Measurements from ENCODE around the gene NUDT2. TPM values are rescaled to one million over a fixed set of nuclear protein-coding genes. Genes with fewer than 3 reads are reported as not detected.
A peak's percentile ranks its signal among the peaks of the same experiment; 100 is the strongest.

Gene NUDT2
- total and polyA plus RNA-seq, 7 donors: 14.7 to 31.0 (median 19.6) TPM

DNA sequence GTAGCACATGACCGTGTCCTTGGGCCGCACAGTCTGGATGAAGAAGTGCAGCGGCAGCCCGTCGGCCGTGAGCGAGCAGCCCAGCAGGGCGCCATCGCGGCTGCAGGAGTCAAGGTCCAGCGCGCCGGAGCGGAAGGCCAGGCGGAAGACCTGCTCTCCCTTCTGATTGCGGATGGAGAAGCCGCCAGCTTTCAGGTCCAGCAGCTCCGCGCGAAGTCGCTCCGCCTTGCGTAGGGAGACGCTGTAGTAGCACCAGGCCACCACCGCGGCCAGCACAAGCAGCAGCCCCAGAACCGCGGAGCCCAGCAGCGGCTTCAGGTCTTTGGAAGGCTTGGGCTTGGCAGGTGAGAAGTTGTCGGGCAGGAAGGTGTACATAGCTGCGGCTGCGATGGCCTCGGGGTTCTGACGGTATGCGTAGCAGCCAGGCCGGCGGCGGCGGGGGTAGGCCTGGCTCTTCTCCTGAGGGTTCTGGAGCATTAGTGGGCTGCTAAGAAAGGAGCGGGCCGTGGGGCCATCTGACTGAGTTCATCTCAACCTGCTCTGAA lies 43.2 kb downstream of the NUDT2 start:
- peaks cover 32% of the 10 kb centered on the region for H3K4me1 ChIP-seq
- peaks cover 0 to 28% of the 10 kb centered on the region in 2 donors for H3K36me3 ChIP-seq (ENCODE audit: insufficient read depth in 1 of 2, low read depth in 1 of 2)
- DNase-seq: no peak
- ATAC-seq: no peak
- TF ChIP-seq, protein P1, sequence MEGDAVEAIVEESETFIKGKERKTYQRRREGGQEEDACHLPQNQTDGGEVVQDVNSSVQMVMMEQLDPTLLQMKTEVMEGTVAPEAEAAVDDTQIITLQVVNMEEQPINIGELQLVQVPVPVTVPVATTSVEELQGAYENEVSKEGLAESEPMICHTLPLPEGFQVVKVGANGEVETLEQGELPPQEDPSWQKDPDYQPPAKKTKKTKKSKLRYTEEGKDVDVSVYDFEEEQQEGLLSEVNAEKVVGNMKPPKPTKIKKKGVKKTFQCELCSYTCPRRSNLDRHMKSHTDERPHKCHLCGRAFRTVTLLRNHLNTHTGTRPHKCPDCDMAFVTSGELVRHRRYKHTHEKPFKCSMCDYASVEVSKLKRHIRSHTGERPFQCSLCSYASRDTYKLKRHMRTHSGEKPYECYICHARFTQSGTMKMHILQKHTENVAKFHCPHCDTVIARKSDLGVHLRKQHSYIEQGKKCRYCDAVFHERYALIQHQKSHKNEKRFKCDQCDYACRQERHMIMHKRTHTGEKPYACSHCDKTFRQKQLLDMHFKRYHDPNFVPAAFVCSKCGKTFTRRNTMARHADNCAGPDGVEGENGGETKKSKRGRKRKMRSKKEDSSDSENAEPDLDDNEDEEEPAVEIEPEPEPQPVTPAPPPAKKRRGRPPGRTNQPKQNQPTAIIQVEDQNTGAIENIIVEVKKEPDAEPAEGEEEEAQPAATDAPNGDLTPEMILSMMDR (IDR thresholded peaks at IDR 0.05): no peak
- H3K9me3 ChIP-seq: no peaks in the 10 kb centered on the region
- WGBS, 3 donors: 82 to 88% (median 86%) methylated on average over 40 to 41 of the region's 41 CpGs
- no peak overlapping the region for H3K27ac ChIP-seq
- intact Hi-C loops (cut with DNase I): loop anchor here in 1 of 2 donors (2.0 kb wide), 1 partner anchor 34 kb away; no protein-coding TSS in a partner anchor
- H3K27me3 ChIP-seq (ENCODE audit: insufficient read depth in 3 of 3, low read length in 2 of 3): no peaks in the 10 kb centered on the region
- H3K4me3 ChIP-seq: no peak overlapping the region

DNA sequence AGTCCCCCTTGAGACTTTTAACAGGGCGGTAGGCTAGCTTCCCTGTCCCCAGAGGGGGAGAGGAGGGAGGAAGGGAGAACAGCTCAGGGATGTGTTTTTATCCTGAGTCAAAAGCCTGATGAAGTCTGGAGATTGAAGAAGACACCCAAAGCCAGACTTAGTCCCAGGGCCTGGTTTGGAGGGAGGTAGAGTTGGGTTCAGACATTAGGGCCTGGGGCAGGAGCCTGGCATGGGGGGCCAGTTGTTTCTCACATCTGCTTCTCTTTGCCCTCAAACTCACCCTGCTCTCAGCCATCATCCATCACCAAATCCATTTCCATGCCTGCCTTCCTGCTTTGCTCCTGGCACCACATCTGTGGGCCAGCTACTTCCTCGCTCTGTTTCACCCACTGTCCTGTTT lies 44.4 kb downstream of the NUDT2 start:
- DNase-seq: no peak
- H3K27ac ChIP-seq: peak overlapping the region; percentile 78
- H3K4me3 ChIP-seq: no peak overlapping the region
- H3K9me3 ChIP-seq: no peaks in the 10 kb centered on the region
- no peaks in the 10 kb centered on the region for H3K27me3 ChIP-seq (ENCODE audit: insufficient read depth in 3 of 3, low read length in 2 of 3)
- H3K4me1 ChIP-seq: peaks cover 32% of the 10 kb centered on the region
- TF ChIP-seq, protein P1 (IDR thresholded peaks at IDR 0.05): no peak
- peaks cover 0 to 28% of the 10 kb centered on the region in 2 donors for H3K36me3 ChIP-seq (ENCODE audit: insufficient read depth in 1 of 2, low read depth in 1 of 2)
- no peak for ATAC-seq
- WGBS, 3 donors: 65 to 97% (median 74%) methylated on average over 2 of the region's 2 CpGs
- intact Hi-C loops (cut with DNase I): loop anchor here in 1 of 2 donors (2.0 kb wide), 1 partner anchor 35 kb away; no protein-coding TSS in a partner anchor

DNA sequence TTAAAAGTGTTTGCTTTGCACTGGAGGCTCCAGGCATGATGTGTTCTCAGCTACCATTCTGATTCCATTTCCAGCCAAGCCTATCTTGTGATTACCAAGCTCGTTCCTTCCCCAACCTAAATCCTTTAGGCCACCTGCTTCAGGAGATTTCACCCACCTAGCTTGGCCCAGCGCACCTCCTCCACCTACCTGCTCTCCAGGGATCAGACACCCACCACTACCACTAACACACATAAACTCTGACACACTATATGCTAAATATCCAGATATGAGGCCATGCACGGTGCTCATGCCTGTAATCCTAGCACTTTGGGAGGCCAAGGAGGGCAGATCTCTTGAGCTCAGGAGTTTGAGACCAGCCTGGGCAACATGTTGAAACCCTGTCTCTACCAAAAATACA lies 45.0 kb downstream of the NUDT2 start:
- ATAC-seq: no peak
- intact Hi-C loops (cut with DNase I): no loop called here
- H3K4me3 ChIP-seq: no peak overlapping the region
- H3K36me3 ChIP-seq (ENCODE audit: insufficient read depth in 1 of 2, low read depth in 1 of 2): peaks cover 0 to 28% of the 10 kb centered on the region in 2 donors
- WGBS, 3 donors: 51 to 72% (median 54%) methylated on average over 3 of the region's 3 CpGs
- TF ChIP-seq, protein P1 (IDR thresholded peaks at IDR 0.05): no peak
- H3K27me3 ChIP-seq (ENCODE audit: insufficient read depth in 3 of 3, low read length in 2 of 3): no peaks in the 10 kb centered on the region
- peak overlapping the region; percentile 78 for H3K27ac ChIP-seq
- H3K9me3 ChIP-seq: no peaks in the 10 kb centered on the region
- peaks cover 31% of the 10 kb centered on the region for H3K4me1 ChIP-seq
- no peak for DNase-seq

DNA sequence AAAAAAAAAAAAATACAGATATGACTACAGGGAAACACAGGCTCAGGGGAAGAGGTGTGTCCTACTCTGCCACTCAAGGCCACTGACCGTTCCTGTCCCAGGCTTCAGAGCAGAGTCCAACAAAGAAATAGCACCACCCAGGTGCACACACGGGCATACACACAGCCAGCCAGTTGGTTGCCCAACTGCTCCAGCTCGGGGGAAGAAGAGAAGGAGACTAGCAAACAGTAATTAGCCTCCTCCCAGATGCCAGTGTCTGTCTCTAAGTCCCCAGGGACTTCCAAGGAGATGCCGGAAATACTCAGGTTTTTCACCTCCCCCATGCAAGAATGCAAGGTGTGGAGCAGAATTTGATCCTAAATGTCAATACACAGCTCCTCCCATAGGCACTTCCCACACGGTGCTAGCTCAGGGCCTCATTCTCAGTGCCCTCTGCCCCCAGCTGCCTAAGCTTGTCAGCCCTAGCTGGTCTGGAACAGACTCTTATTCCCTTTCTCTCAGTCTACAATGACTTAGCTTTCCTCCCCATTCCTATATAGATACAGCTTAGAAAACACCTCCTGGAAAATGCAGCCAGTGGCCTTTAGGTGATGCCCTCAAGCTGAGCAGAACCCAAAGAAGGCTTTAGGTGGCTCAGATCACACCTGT lies 45.7 kb downstream of the NUDT2 start:
- peak overlapping the region; percentile 78 for H3K27ac ChIP-seq
- H3K4me1 ChIP-seq: peaks cover 24% of the 10 kb centered on the region
- peaks cover 0 to 25% of the 10 kb centered on the region in 2 donors for H3K36me3 ChIP-seq (ENCODE audit: insufficient read depth in 1 of 2, low read depth in 1 of 2)
- 21 to 27% (median 25%) methylated on average over 5 of the region's 5 CpGs for WGBS, 3 donors
- H3K27me3 ChIP-seq (ENCODE audit: insufficient read depth in 3 of 3, low read length in 2 of 3): no peaks in the 10 kb centered on the region
- DNase-seq: no peak
- peak in 2 of 4 donors; percentile 18 to 28 for ATAC-seq
- intact Hi-C loops (cut with DNase I): loop anchor here (5.0 kb wide), 1 partner anchor 118 kb away; no protein-coding TSS in a partner anchor
- peak overlapping the region; percentile 71 for H3K4me3 ChIP-seq
- H3K9me3 ChIP-seq: no peaks in the 10 kb centered on the region
- TF ChIP-seq, protein P1 (IDR thresholded peaks at IDR 0.05): no peak

Measured in psoas muscle (tissue), 8 donors.